Activated T-cell treated with anti-CD3 and anti-CD28 coated beads for 24 hours (primary cell): ENCODE data around the gene COL18A1.

Source experiments
- DNase-seq: peaks from one replicate; pipeline ENCODE4 v3.0.0-alpha.2; 2020; ENCODE audit warnings: low read depth

COL18A1 gene

DNA sequence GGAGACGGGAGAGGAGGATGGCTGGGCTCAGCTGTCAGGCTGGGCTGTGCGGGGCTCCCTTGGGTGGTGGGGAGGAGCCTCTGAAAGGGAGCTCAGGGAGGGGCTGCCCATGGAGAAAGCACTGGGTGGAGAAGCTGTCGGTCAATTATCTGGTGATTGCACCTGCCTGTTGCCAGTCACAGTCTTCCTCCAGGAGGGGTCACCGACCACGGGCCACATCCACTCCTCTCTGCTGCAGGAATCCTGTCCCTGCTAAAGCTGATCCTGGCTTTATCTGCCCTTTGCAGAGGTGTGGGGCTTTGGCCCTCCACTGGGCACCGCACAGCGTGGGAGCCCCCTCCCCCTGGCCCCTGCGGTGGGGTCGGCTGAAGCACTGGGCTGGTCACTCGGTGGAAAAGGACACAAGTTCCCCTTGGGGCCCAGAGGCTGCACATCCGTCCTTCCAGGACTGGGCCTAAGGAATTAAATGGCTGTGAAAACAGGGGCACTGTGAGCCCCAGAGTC lies 21.8 kb upstream of the COL18A1 start:
- DNase-seq, result no peak

DNA sequence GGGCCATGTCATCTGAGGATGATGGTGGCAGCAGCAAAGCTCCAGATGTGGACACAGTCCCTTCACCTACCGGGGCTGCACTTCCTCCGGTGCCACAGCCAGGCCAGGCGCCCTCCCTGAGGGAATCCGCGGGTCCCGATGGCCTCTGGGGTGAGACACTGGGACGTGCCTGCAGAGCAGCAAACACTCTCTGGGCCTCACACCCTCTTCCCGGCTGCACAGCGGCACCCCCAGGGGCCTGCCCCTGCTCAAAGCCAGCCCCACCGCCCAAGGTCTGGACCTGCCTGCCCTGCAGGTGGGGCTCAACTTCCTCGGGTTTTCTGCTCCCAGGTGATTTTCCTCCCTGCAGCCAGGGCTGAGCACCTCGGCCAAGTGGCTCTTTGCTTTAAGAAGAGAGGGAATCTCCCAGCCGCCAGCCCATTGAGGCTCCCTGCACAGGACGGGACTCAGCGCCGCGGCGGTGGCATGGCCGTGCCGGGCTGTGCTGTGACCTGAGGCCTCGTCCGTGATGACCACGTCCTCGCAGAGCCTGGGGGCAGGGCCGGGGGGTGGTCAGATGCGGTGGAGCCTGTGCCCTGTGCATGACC lies 21.3 kb upstream of the COL18A1 start:
- DNase-seq, result no peak

DNA sequence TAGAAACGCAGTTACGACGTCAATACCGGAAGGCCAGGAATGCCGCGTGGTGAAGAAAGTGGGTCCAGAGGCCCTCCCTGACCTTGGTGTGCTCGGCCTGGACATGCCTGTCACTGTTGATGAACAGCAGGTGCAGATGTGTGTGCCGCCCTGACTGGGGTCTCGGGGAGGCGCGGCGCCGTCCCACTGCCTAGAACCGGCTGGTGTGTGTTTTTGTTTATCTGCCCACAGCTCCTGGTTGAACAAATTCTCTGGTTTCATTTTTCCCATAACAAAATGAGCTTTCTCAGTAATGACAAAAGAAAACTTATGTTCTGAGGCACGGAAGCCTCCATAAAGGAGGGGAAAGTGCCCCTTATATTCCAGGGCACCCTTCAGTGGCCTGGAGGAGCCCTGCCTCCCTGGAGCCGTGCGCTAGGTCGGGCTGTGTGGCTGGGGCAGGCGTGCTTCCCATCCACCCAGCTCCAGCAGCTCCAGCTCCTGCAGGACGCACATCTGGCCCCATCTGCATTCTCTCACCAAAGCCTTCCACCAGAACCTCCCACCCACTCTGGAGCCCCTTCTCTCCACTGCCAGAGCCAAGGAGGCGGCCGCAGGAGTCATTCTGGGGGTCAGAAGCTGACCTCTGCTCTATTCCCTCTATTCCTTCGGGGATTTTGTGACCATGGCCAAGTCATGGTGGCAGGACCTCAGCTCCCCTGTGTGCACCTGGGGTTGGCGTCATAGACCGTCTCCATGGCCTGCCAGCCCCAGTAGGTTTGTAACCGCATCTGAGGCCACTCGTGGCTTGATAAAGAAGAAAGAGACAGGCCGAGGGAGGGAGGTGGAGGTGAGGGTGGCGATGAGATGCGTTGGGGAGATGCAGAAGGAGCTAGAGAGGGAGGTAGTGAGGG lies 20.1 kb upstream of the COL18A1 start:
- no peak for DNase-seq

DNA sequence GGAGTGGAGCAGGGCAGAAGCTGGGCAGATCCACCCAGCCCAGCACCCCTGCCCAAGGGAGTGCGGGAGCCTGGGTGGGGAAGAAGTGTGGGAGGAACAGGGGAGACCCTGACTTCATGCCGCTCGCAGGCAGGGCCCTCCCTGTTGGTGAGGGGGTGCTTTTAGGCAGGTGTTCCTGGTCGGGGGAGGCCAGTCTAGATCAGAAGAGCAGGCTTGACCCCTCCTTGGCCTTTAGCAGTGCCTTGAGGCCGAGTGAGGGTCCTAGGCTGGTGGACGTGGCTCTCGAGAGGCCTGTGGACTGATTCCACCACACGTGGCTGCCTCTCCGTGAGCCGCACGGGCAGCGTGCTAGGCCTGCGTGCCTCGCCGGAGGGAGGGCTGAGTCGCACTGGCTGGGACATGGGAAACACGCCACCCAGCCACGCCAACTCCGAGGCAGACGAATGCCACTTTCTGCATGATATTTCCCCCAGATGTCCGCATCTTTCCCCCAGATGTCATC lies 19.4 kb upstream of the COL18A1 start:
- no peak for DNase-seq

DNA sequence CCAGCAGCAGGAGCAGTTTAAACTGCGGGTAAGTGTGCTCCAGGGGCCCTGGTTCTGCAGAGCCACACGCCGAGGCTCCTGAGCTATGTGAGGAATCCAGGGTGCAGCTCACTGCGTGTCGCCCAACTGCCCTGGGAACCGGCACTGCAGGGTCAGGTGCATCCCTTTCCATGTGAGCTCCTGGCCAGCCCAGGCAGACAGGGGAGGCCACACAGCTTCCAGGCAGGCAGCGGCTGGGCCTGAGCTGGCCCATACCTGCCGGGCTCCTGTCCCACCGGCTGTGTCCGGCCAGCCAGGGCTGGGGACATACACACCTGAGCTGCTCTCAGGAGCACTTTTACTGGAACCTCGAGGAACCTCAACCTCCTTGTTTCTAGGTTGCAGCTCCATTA lies 18.6 kb upstream of the COL18A1 start:
- no peak for DNase-seq

DNA sequence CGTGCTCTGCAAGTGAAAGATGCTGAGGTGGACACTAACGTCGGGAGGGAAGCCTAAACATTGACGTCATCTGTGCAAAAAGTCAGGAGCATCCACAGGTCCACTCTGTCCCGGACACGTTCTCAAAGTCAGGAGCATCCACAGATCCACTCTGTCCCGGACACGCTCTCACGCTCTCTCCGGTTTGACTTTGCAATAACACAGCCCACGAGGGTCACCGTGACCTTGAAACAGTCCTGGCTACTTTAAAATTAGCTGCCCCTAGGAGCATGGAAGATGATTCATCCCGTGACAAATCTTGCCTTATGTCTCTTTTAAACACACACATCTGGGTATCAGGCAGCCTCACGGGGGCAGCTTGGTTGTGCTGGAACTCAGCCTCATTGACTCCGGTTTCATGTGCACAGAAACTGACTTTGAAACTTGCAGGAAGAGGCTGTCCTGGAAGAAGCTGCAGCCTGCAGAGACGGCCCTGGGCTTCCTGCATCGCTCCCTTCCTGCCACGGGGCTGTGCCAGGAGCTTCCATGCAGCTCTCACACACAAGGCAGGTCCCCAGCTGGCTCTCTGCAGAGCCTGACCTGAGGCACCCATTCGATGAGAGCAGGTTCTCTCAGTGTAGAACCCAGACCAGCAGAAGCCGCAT lies 18.1 kb upstream of the COL18A1 start:
- no peak for DNase-seq

DNA sequence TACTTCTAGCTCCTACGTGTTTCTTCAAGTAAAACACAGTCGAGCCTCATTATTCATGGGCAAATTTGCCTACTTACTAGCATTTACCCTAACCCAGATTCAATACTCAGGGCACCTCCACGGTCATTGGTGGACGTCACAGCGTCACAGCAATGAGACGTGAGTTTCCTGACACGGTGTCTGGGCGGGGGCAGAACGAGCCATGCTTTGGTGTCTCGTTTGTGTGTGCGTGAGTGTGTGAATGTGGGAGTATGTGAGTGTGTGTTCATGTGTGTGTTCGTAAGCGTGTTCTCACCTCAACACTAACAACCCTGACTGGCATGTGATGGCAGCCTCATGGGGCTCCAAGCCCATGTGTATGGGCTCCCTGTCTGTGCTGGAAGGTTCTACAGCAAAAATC lies 17.5 kb upstream of the COL18A1 start:
- DNase-seq, result no peak

DNA sequence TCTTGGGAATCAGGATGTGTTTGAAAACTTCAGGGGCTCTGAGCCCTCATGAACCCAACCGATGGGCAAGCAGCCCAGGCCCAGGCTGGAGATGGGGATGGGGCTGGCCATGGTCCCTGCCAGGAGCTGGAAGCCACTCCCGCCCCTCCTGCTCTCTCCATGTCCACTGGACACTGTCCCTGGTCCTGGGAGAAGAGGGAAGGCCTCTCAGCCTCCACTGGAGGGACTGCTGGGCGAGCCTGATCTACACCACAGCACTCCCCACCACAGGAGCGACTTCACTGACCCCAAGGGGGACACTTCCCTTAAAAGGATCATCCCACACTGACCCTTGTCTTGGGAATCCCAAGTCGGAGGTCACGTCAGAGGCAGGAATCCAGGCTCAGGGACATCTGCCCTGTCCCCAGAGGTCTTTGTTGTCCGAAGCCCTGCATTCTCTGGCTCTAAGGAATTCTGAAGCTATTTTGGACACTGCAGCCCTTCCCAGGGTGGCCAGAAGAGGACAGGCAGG lies 16.9 kb upstream of the COL18A1 start:
- DNase-seq, result no peak

DNA sequence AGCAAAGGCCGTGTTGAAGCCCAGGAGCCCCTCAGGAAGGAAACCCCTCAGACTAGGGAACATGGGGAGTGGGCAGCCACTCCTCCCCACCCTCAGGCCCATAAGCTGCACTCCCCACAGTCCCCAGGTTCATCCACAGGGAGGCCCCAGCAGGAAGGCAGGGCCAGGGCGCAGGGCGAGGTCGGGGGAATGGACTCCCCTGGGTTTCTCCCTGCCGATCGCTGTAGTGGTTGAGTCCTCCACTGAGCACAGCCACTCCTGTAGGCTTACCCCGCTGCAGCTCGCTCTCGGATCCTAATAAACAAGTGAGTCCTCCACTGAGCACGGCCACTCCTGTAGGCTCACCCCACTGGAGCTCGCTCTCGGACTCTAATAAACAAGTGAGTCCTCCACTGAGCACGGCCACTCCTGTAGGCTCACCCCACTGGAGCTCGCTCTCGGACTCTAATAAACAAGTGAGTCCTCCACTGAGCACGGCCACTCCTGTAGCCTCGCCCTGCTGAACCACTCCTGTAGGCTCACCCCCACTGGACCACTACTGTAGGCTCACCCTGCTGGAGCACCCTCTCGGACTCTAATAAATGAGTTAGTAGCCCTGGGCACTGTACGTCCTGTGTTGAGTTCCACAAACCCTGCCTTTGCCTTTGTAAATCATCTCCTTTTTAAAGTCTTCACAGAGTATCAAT lies 16.2 kb upstream of the COL18A1 start:
- DNase-seq, result no peak

DNA sequence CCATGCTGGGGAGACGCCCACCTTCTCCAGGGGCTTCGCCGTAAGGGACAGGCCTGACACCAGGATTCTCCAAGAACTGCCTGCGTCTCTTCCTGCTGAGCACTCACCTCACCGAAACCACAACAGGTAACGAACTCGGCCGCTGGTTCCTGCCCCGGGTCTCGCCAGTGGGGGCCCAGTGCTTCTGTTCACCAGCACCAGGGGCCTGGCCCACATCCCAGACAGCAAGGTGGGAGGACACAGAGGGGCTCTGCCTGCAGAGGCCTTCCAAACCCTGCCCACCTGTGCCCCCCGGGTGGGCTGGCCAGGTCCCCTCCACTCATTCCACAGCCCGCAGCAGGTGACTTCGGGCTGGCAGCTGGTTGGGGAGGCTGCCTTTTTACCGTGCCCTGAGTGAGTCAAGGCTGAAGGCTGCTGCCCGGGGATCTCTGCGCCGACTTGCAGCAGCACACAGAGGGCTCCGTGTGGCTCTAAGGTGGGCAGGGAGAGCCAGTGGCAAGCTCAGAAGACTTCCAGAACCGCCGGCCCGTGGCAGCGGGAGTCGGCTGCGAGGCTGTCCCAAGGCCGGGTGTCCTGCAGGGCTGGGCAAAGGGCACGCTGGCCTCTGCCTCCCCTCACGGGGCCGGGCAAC lies 14.7 kb upstream of the COL18A1 start:
- no peak for DNase-seq

DNA sequence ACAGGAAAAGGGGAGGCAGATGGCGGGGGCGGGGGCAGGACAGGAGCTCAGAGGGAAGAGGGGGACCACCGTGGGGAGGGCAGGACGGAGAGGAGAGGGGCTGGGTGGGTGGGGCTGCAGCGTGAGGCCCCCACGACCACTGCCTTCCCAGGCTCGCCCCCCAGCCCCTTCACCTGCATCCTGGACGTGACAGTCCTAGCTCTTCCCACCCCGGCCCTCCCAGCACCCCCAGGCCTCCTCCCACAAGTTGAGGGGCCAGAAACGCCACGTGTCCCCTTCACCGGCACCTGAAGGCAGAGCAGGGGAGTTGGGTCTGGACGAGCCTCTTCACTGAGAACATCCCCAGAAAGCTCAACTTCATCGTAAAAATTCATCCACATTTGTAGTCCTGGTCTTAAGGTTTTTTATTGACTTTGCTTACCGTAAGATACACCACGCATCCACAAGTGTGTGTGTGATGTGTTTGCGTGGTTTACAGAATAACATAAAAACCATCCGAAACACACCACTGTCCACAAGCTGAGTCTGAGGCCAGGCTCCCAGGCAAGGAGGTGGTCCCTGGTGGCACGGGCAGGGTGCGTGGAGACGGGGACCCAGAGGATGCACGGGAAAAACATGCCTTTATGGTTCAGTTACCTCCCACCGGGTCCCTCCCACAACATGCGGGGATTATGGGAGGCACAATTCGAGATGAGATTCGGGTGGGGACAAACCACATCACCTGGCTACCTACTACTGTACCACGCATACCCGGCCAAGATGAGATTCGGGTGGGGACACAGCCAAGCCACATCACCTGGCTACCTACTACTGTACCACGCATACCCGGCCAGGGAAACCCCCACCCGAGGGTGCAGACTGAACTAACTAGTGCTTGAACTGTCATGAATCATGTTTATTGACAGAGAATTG lies 13.9 kb upstream of the COL18A1 start:
- DNase-seq, result no peak

DNA sequence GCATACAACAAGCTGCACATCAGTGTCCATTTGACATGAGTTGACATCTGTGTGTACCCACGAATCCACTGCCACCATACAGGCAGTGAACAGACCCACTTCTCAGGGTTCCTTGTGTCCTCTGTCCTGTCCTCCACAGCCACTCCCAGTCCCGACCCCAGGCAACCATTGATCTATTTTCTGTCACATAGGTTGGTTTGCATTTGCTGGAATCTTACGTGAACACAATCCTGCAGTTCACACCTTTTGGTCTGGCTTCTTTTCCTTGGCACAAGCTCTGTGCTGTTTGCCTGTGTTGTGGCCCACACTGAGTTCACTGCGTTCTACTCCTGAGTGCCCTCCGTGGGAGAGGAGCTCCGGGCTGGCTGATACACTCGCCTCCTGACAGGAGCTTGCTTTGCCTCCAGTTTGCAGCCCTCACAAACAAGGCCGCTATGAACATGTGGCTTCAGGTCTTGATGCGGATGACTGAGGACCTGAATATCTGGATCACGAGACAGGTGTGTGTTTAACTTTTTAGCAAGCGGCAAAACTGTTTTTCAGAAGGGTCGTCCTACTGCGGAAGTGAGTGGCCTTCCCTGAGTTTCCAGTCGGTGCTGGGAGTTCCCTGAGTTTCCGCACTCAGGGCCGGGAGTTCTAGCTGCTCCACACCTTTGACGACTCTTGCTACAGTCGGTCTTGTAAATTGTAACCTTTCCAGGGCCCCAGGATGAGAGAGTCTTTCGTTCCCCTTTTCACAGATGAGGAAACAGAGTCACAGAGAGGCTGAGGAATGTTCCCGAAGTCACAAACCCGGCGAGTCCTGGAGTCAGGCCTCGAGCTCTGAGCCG lies 13.0 kb upstream of the COL18A1 start:
- no peak for DNase-seq

DNA sequence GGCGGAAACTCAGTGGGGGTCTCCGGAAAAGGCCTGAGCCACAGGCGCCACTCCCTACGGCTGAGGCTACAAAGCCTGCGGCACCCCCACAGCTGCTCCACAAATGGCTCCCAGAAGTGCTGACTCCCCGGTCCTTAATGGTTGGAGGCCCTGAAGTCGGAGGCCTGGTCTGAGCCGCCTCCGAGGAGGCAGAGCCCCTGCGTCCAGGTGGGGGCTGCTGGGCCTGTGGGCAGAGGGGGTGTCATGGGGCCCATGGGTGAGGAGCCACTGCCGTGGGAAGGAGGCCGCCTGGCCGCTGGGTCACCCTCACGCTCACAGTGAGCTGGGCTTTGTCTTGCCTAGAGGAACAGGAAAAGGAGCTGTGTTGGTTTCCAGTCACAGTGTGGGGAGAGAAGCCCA lies 12.4 kb upstream of the COL18A1 start:
- no peak for DNase-seq

DNA sequence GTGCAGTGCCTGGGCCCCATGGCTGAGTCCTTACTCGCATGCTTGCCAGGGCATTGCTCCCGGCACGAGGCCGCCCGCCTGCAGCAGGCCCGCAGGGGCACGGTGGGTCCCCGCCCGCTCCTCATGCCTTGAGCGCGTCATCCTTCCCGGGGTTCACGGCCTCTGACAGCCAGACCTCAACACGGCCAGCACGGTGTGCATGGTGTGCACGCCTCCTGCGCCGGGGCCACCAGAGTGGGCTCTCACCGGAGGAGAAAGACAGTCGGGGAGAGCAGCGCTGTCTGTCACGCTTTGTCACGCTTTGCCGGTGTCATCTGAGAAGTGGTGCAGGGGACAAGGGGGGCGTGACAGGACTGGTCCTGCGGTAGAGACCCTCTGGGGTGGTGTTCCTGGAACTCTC lies 11.9 kb upstream of the COL18A1 start:
- DNase-seq, result no peak

DNA sequence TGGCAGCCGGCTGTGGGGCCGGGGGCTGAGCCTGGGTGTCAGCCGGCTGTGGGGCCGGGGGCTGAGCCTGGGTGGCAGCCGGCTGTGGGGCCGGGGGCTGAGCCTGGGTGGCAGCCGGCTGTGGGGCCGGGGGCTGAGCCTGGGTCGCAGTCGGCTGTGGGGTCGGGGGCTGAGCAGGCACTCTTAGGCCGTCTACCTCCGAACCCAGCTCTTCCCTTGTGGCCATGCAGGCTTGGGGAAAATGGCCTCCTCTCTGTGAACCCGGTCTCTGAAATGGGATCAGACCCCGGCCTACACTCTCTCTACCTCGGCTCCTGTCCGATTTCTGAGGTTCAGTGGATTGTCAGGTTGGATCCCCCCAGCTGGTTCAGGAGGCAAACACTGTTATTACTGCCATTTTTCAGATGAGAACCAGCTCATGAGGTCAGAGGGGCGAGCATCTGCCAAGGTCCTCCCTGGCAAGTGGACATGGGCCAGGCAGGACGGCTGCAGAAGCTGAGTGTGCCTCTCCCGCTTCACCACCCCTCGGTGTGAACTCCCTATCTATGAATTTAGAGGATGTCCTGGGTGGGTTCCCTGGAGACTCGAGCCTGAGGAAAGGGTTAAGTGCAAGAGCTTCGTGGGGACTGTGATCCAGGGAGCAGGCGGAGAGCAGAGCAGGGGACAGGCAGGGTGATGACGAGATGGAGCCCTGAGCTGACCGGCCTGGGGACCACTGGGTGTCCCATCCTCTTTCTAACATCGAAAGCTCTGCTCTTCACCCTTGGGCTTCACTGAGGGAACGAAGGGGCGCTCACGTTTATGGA lies 10.9 kb upstream of the COL18A1 start:
- no peak for DNase-seq

DNA sequence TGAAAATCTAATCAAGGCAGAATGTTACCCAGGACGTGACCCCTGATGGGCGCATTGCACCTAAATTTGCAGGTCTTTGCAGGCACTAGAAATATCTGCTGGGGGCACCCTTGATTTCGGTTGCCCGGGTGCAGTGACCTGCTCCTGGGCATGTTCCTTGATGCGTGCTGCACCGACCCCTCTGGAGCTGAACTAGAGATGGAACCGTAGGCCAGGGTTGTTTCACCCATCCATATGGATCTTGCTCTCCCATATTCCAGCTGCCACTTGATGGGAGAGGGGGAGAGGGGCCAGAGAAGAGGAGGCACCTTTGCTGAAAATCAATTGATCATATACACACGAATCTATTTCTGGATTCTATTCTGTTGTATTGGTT lies 8.4 kb upstream of the COL18A1 start:
- DNase-seq, result no peak

DNA sequence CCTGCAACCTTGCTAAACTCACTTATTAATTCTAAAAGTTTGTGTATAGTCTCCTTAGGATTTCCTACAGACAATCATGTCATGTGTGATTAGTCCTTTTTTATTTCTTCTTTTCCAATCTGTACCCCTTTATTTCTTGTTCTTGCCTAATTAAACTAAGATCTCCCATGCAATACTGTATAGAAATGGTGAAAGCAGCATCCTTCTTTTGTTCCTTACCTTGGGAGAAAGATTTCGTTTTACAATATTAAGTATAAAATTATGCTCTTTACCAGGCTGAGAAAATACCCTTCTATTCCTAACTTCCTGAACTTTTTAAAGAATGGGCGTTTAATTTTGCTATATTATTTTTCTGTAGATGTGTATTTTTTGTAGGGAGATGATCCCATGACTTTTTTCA lies 7.6 kb upstream of the COL18A1 start:
- DNase-seq, result no peak

DNA sequence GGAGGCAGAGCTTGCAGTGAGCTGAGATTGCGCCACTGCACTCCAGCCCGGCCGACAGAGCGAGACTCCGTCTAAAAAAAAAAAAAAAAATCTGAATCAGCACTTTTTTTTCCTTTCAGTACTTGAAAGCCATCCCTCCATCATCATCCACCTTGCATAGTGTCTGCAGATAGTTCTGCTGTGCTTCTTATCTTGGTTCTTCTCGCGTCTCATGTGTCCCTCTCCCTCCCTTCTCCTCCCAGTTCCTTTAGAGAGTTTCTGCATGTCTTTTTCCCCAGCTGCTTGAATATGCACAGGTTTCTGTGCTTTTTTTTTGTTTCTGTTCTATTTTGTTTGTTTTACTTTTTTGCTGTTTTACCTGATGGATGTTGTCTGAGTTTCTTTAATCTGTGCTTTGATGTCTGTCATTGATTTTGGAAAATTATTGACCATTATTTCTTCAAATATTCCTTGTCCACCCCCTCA lies 3.9 kb upstream of the COL18A1 start:
- no peak for DNase-seq
